ENCODE data around the gene AP1M1. TPM values are rescaled to one million over a fixed set of nuclear protein-coding genes. Genes with fewer than 3 reads are reported as not detected.

Gene AP1M1
- total RNA-seq, 1 experiment from 2014 or later, result 30.3 TPM

DNA sequence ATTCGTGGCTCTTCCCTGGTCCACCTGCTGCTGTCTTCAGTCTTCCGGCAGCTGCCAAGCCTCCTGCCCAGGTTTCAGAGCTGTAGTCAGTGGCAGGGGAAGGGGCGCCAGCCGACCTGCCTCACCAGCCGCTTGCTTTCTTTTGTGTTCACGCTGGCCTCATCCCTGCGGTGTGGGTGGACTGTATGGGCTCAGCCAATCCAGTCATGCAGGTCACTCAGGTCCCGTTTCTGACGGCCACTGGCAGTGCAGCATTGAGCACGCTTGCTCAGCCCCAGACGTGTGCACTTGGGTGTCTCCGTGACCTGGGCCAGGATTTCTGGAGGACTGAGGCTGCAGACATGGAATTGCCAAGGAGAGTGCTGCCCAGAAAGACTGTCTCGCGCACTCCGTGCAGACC is 26.0 kb downstream of the AP1M1 start:
- Histone ChIP-seq H2BK15ac (ENCODE audit: low read depth, low read length) (no peak overlapping the region), H2BK20ac (ENCODE audit: low read depth, low read length, poor library complexity, severe bottlenecking) (no peak overlapping the region), H3K27ac (ENCODE audit: insufficient read length, low read depth, low read length) (no peak overlapping the region), H4K8ac (replicated peaks; ENCODE audit: insufficient read length, low read depth, low read length) (no peak overlapping the region), H3K4me2 (ENCODE audit: insufficient read depth, insufficient read length, low read length) (no peak overlapping the region), H2BK120ac (ENCODE audit: low read depth, low read length, poor library complexity, severe bottlenecking) (no peak overlapping the region), H3K79me1 (ENCODE audit: insufficient read depth, low read depth, low read length, poor library complexity, severe bottlenecking) (no peaks in the 10 kb centered on the region), H3K4ac (ENCODE audit: low read depth, low read length) (no peak overlapping the region), H3K56ac (ENCODE audit: insufficient read length, low read depth, low read length) (no peak overlapping the region), H2BK5ac (ENCODE audit: insufficient read length, low read length) (no peak overlapping the region), H3K27me3 (ENCODE audit: insufficient read depth, low read length) (no peaks in the 10 kb centered on the region), H3K23me2 (ENCODE audit: insufficient read length, low read depth, low read length, poor library complexity, severe bottlenecking) (no peaks in the 10 kb centered on the region), H4K20me1 (ENCODE audit: control insufficient read depth, insufficient read depth, insufficient read length) (no peaks in the 10 kb centered on the region), H3K9me3 (ENCODE audit: control insufficient read depth, low read depth, low read length) (no peaks in the 10 kb centered on the region), H2AFZ (ENCODE audit: low read length) (no peak overlapping the region), H3K9ac (ENCODE audit: extremely low read depth, insufficient read length, low read length) (no peak overlapping the region), H2AK5ac (ENCODE audit: insufficient read length, low read length) (no peak overlapping the region), H4K91ac (ENCODE audit: insufficient read length, low read depth, low read length) (no peak overlapping the region), H4K5ac (ENCODE audit: insufficient read length, low read depth, low read length) (no peak overlapping the region), H2BK12ac (ENCODE audit: insufficient read length, low read depth, low read length) (no peak overlapping the region), H3K4me1 (ENCODE audit: insufficient read depth, low read length) (no peaks in the 10 kb centered on the region), H3K79me2 (ENCODE audit: insufficient read depth, low read length) (no peaks in the 10 kb centered on the region), H3K18ac (ENCODE audit: insufficient read length, low read depth, low read length) (no peak overlapping the region), H3K23ac (ENCODE audit: insufficient read length, low read depth, low read length) (no peak overlapping the region), H3T11ph (ENCODE audit: low read length) (no peak overlapping the region), H3K14ac (ENCODE audit: insufficient read depth, low read length) (no peak overlapping the region; the same call in 1 of the 2 replicates)
- DNase-seq, result no peak
- Mint-ChIP-seq H3K4me3 (no peak overlapping the region), H3K27ac (no peak overlapping the region; a peak in 1 of 7 replicates), H3K27me3 (ENCODE audit: low read depth) (peaks cover 4% of the 10 kb centered on the region; the same call in 1 of the 2 replicates), H3K4me1 (no peaks in the 10 kb centered on the region), H3K36me3 (ENCODE audit: insufficient read depth in 1 of 3, low read depth in 3 of 3) (peaks cover 32 to 42% (median 40%) of the 10 kb centered on the region in 3 experiments), H3K9me3 (peaks cover 23 to 28% of the 10 kb centered on the region in 2 experiments)
- TF ChIP-seq, protein P1, sequence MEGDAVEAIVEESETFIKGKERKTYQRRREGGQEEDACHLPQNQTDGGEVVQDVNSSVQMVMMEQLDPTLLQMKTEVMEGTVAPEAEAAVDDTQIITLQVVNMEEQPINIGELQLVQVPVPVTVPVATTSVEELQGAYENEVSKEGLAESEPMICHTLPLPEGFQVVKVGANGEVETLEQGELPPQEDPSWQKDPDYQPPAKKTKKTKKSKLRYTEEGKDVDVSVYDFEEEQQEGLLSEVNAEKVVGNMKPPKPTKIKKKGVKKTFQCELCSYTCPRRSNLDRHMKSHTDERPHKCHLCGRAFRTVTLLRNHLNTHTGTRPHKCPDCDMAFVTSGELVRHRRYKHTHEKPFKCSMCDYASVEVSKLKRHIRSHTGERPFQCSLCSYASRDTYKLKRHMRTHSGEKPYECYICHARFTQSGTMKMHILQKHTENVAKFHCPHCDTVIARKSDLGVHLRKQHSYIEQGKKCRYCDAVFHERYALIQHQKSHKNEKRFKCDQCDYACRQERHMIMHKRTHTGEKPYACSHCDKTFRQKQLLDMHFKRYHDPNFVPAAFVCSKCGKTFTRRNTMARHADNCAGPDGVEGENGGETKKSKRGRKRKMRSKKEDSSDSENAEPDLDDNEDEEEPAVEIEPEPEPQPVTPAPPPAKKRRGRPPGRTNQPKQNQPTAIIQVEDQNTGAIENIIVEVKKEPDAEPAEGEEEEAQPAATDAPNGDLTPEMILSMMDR (conservative IDR thresholded peaks at IDR 0.05), result no peak
- whole genome bisulfite sequencing (ENCODE audit: extremely low coverage, insufficient read length, low lambda C conversion rate), result no CpG with 5 or more reads among the region's 15 CpGs

Data from H9 (cell line).